ENCODE measurements around the gene ZAP70. TPM values are rescaled to one million over a fixed set of nuclear protein-coding genes. Genes with fewer than 3 reads are reported as not detected.
"Not testable (repeated sequence)": the region's sequence is repeated elsewhere in the genome, so short reads cannot be mapped to it uniquely, and the experiment has no call there.

The ZAP70 gene
- 3.5 and 7.8 TPM in 2 replicates for polyA plus RNA-seq (2014; cell fraction: cytosol; rRNA removed)
- polyA plus RNA-seq (2014; cell fraction: nucleus; rRNA removed) = 30.0 and 44.7 TPM in 2 replicates

DNA sequence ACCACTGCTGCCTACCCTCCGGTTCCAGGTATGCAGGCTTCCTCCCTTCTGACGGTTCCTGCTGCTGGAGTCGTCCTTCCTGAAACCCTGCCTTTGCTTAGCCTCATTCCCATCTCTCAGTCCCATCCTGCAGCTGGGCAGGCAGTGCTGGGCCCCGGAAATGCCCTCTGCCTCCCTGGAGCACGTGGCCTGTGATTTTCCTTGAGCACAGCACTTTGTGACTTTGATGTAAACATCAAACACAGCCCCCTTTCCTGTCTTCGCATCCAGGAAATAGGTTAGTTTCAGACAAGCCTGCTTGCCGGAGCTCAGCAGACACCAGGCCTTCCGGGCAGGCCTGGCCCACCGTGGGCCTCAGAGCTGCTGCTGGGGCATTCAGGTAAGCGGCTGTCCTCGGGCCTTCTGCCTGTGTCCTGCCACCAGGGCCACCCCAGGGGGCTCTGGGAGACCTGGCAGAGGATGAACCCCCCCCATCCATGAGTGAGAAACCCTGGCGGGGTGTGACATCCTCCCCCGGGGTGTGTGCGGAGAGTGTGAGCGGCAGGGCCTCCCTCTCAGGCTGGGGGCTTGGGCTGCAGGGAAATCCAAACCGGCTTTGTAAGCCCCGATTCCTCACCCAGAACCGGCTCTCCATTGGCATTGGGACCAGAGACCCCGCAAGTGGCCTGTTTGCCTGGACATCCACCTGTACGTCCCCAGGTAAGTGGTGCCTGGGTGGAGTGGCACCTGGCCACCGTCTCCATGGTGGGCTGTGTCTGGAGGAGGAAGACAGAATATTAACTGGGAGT lies at the start of gene ZAP70:
TSS of gene ZAP70 (plus strand) at position 281 of the 788 bp plus-strand sequence. CDS start 10,461 bp downstream, outside the sequence.
- DNase-seq (ENCODE audit: low spot score) = peak; percentile 32

GRCh38 chr2:97663626-97663961 lies 49.8 kb upstream of the ZAP70 start:
- peak; percentile 61 for DNase-seq (ENCODE audit: low spot score)

- DNase-seq (ENCODE audit: low spot score) = peak; percentile 99
Measured at GRCh38 chr2:97663962-97664635, 49.3 kb upstream of the ZAP70 start, which contains the start of gene ACTR1B. Gene ACTR1B (minus strand): TSS chr2:97664044. CDS start chr2:97663890, 154 bp downstream.

DNA sequence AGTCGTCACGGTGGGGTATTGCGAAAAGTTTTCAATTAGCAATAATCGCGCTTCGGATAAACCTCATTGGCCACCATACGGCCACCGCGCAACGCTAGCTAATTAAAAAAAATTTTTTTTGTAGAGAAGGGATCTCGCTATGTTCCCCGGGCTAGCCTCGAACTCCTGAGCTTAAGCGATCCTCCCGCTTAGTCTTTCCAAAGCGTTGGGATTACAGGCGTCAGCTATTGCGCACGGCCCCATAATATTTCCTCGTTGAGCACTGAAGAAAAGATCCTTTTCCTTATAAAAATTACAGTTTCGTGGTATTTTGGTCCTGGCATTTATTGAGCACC lies 48.8 kb upstream of the ZAP70 start:
- DNase-seq (ENCODE audit: low spot score) = no peak

GRCh38 chr2:97669448-97669847 lies 43.9 kb upstream of the ZAP70 start, which contains the start of gene C2orf92:
Gene C2orf92 (plus strand): TSS chr2:97669713. CDS start chr2:97669789, 76 bp downstream.
- no peak for DNase-seq (ENCODE audit: low spot score)

GRCh38 chr2:97670471-97670870 lies 42.9 kb upstream of the ZAP70 start:
- no peak for DNase-seq (ENCODE audit: low spot score)

DNA sequence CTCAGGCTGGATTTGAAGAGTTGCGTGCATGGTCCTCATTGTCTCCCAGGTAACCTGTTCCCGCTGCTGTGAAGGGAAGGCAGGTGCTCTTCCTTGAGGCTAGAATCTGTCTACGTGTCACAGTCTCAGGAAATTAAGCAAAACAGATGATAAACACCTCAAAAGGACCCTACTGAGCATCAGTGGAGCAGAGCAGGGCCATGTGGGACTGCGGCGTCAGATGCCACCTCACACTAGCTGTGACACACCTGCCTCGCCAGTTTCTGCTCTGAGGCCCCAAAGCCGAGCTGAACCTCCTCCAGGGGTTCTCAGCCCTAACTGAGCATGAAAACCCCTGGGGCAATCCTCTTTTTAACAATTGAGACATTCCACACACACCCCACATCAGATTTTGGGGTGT lies 41.9 kb upstream of the ZAP70 start:
- DNase-seq (ENCODE audit: low spot score) = no peak

DNA sequence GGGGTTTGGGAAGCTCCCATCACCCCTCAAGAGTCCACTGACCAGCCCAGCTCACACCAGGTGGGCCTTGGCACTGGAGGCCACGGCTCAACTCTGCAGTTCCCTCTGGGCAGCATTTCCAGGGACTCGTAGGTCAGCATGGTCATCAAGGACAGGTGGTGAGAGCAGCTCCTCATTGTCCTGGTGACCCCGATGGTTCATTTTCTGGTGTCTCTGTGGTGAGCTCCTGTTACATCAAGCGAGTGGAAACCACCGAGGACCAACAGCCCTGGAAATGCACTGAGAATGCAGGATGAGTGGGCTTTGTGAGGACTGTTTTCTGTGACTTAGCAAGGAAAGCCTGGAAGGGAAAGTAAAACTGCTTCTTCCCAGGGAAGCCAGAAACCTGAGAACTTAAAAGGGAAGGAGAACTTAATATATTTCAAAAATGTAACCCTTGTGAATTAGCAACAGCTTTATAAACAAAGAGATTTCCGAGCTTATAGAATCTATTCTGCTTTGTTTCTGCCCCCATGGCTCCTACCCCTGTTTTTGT lies 40.7 kb upstream of the ZAP70 start:
- not testable (repeated sequence) for DNase-seq (ENCODE audit: low spot score)

DNA sequence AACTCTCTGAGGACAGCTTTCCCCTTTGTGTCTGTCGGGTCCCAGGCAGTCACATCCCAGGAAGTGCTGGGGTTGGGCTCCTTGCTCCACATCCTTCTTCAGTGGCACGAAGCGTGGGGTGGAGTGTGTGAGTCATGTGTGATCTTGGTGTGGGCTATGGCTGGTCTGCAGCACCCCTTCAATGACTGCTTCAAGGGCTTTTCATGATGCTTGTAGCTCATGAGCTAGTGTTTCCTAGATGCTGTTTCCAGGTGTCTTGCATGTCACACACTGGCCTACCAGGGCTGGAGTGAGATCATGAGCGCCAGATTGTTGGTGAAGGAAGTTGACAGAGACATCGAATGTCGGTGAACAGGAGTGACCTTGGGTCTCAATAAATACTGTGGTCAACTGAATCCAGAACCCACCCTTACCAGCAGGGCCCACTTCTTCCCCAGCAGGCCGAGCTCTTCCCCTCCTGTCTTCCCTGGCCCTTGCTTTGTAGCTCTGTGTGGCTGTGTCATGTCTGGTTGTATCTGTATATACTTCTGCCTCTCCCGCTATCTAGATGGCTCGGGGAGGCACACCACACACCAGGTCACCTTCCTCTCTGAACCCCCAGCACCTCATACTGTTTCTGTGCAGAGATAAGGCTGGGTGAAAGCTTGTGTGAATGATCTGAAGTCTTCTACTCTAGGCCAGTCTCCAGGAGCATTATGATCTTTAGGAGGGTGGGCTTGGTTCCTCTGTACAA lies 40.0 kb upstream of the ZAP70 start:
- DNase-seq (ENCODE audit: low spot score) = no peak

DNA sequence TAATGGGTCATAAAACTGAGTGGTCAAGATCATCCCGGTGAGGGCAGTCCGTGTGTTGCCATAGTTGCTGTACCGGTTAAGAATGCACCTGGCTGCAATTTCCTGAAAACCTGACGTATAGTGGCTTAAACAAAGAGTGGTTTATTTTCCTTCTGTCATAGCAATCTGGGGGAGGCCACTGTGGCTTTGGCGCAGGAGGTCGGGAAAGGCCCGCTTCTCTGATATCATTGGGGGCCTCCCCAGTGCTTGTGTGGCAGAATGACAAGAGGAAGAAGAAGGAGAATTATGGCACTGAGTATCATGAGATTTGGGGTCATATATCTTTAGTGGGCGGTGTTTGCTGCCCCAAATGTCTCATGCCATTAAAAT lies 39.5 kb upstream of the ZAP70 start:
- no peak for DNase-seq (ENCODE audit: low spot score)

DNA sequence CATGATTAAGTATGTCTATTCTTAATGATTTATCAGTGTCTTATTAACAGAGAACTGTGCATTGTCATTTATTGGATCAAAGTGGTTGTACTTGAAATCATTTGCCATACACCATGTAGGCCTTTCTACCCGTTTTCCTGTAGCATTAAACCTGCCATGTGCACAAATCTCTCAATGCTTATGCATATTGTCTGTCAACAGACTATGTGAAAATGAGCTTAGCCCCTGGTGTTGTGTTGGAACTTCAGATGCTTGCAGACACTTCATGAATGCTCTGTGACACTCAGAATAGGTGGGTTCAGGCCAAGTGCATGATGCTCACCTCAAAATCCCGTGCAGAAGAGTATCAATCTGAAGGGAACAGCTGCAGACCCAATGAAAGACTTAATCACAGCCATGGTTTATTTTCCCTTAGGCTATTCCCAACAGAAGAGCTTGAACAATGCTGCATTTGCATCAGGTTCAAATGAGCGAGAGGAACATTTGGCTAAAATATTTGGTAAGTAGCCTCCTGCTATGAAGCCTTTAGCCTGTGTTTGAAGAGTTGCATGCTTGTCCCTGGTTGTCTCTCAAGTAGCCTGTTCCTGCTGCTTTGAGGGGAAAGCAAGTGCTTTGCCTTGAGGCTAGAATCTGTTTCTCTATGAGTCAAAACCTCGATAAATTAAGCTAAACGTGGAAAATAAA lies 37.8 kb upstream of the ZAP70 start:
- DNase-seq (ENCODE audit: low spot score) = no peak

GRCh38 chr2:97676620-97677019 lies 36.8 kb upstream of the ZAP70 start:
- no peak for DNase-seq (ENCODE audit: low spot score)

DNA sequence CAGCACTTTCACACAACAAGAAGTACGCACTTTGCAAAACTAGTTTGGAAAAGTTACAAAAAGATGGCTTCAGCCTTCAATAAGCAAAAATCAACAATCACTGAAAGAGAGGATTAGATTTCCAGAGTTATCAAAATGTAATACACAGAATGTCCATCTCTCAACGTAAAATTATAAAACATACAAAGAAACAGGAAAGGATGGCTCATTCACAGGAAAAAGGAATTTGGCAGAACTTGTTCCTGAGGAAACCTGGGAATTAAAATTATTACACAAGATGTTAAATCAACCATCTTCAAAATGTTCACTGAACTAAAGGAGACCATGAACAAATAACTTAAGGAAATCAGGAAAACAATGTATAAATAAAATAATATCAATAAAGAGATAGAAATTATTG lies 35.9 kb upstream of the ZAP70 start:
- DNase-seq (ENCODE audit: low spot score) = no peak

DNA sequence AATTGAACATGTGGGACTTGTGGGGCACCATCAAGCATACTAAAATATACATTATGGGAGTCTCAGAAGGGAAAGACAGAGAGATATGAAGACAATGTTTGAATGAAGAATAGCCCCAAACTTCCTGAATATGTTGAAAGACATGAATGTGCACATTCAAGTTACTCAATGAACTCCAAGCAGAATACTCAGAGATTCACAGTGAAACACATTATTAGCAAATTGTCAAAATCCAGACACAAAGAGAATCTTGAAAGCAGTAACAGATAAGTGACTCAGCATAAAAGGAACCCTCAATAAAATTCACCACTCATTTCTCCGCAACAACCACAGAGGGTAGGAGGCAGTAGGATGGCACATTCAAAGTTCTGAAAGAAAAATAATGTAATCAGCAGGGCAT lies 35.1 kb upstream of the ZAP70 start:
- DNase-seq (ENCODE audit: low spot score) = no peak

GRCh38 chr2:97687235-97687634 lies 26.1 kb upstream of the ZAP70 start:
- not testable (repeated sequence) for DNase-seq (ENCODE audit: low spot score)

DNA sequence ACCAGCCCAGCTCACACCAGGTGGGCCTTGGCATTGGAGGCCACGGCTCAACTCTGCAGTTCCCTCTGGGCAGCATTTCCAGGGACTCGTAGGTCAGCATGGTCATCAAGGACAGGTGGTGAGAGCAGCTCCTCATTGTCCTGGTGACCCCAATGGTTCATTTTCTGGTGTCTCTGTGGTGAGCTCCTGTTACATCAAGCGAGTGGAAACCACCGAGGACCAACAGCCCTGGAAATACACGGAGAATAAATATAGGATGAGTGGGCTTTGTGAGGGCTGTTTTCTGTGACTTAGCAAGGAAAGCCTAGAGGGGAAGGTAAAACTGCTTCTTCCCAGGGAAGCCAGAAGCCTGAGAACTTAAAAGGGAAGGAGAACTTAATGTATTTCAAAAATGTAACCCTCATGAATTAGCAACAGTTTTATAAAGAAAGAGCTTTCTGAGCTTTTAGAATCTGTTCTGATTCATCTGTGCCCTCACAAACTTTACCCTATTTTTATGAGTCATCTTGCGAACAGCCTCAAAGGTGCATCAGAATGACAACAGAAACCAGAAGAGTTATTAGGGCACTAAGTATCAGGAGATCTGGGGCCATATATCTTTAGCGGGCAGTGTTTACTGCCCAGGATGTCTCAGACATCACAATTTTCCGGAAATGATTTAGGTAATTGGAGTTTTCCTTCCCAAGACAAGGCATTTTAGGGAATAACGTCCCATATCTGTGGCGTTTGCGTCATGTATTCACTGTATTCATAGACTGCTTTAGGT lies 25.1 kb upstream of the ZAP70 start:
- DNase-seq (ENCODE audit: low spot score) = no peak

DNA sequence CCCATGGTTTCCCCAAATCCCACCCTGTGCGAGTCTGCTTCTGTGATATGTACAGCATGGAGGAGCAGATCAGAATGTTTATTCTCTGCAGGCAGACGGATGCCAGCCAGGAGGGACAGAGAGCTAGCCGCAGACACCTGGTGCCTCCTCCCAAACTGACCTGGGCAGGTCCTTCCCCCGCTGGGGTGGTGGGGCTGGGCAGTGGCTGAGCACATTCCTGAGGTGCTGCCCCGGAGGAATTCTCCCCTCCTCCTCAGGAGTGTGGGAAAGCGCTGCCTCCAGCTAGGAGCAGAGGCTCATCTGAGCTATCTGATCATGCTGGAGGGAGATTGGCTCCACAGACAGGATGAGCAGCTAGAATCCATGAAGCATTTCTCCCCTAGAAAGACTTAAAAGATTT lies 22.2 kb upstream of the ZAP70 start:
- no peak for DNase-seq (ENCODE audit: low spot score)

GRCh38 chr2:97693476-97693875 lies 19.9 kb upstream of the ZAP70 start:
- no peak for DNase-seq (ENCODE audit: low spot score)

DNA sequence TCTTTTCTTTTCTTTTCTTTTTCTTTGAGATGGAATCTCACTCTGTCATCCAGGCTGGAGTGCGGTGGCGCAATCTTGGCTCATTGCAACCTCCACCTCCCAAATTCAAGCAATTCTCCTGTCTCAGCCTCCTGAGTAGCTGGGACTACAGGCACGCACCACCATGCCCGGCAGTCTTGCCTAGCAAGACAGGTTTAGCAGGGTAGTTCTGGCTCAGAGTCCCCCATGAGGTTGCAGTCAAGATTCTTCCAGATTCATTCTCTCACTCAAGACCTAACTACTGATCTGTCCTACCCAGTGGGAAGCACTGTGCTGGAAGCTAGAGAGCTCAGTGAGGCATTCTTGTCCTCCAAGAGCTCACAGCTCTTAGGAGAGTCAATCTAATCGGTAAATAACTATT lies 17.6 kb upstream of the ZAP70 start:
- DNase-seq (ENCODE audit: low spot score) = no peak
